ENCODE data around the gene LYZL6.
"Not testable (repeated sequence)": the region's sequence is repeated elsewhere in the genome, so short reads cannot be mapped to it uniquely, and the experiment has no call there.

Gene LYZL6

GRCh38 chr17:35942588-35943186, 826 bp downstream of the LYZL6 start:
- Histone ChIP-seq H3K4me3 (ENCODE audit: low read length) (no peak overlapping the region), H3K4me2 (ENCODE audit: low read length) (no peak overlapping the region), H3K27me3 (ENCODE audit: control insufficient read depth, insufficient read depth, low read length) (peaks cover 4% of the 10 kb centered on the region), H3K9me3 (replicated peaks; ENCODE audit: low read length) (no peaks in the 10 kb centered on the region), H3K36me3 (ENCODE audit: insufficient read depth, low read length) (no peaks in the 10 kb centered on the region), H3K4me1 (ENCODE audit: control insufficient read depth, insufficient read depth, low read length) (no peaks in the 10 kb centered on the region), H3K9ac (ENCODE audit: low read depth, low read length) (no peak overlapping the region)

- not testable (repeated sequence) for H3K9me3 ChIP-seq (replicated peaks; ENCODE audit: low read length); H3K36me3 ChIP-seq (ENCODE audit: insufficient read depth, low read length); H3K4me3 ChIP-seq (ENCODE audit: low read length); H3K9ac ChIP-seq (ENCODE audit: low read depth, low read length); H3K4me2 ChIP-seq (ENCODE audit: low read length); H3K4me1 ChIP-seq (ENCODE audit: control insufficient read depth, insufficient read depth, low read length)
- peaks cover 14% of the 10 kb centered on the region for H3K27me3 ChIP-seq (ENCODE audit: control insufficient read depth, insufficient read depth, low read length)
These were observed 5.0 kb downstream of the LYZL6 start for GRCh38 chr17:35938492-35938891.

DNA sequence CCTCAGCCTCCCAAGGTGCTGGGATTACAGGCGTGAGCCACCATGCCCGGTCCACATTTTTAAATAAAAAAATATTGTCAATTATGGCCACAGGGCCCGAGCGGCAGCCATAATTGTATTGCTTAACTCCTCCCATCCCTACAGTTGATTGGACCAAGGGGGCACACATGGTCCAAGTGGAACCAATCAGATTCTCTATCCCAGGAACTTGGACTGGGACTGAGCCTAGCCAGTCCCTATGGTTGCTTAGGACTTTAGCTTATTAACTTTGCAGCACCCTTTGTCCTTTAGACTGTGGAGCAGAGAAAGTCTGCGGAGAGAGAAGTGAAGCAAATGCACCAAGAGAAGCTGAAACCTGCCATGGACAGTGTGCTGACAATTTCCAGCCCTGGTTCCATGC, 7.5 kb downstream of the LYZL6 start:
- no peak overlapping the region for H3K9ac ChIP-seq (ENCODE audit: low read depth, low read length)
- peaks cover 10% of the 10 kb centered on the region for H3K27me3 ChIP-seq (ENCODE audit: control insufficient read depth, insufficient read depth, low read length)
- H3K9me3 ChIP-seq (replicated peaks; ENCODE audit: low read length), result no peaks in the 10 kb centered on the region

GRCh38 chr17:35934760-35935159, 8.8 kb downstream of the LYZL6 start:
- H3K36me3 ChIP-seq (ENCODE audit: insufficient read depth, low read length), result no peaks in the 10 kb centered on the region
- peaks cover 14% of the 10 kb centered on the region for H3K27me3 ChIP-seq (ENCODE audit: control insufficient read depth, insufficient read depth, low read length)
- peaks cover 14% of the 10 kb centered on the region for H3K4me1 ChIP-seq (ENCODE audit: control insufficient read depth, insufficient read depth, low read length)
- no peak overlapping the region for H3K4me3 ChIP-seq (ENCODE audit: low read length)
- H3K9me3 ChIP-seq (replicated peaks; ENCODE audit: low read length), result no peaks in the 10 kb centered on the region
- no peak overlapping the region for H3K9ac ChIP-seq (ENCODE audit: low read depth, low read length)
- H3K4me2 ChIP-seq (ENCODE audit: low read length), result no peak overlapping the region

More for the DNA sequence above, 7.5 kb downstream of the LYZL6 start:
- no peak overlapping the region for H3K4me2 ChIP-seq (ENCODE audit: low read length)
- no peak overlapping the region for H3K4me3 ChIP-seq (ENCODE audit: low read length)
- H3K36me3 ChIP-seq (ENCODE audit: insufficient read depth, low read length), result no peaks in the 10 kb centered on the region
- H3K4me1 ChIP-seq (ENCODE audit: control insufficient read depth, insufficient read depth, low read length), result peaks cover 4% of the 10 kb centered on the region

DNA sequence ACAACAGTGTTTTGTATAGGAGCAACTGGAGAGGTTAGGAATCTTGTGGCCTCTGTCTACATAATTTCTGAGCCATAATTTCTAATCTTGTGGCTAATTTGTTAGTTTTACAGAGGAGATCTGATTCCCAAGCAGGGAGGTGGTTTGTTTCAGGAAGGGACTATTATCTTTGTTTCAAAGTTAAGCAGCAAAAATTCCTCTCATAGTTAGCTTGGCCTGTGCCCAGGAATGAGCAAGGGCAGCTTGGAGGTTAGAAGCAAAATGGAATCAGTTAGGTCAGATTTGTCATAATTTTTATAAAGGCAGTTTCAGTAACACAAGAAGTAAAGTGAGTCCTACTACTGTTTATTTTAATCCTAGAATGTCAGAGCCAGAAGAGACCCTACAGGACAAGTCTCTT, 10.9 kb downstream of the LYZL6 start:
- H3K36me3 ChIP-seq (ENCODE audit: insufficient read depth, low read length), result no peaks in the 10 kb centered on the region

GRCh38 chr17:35931794-35932425, 11.6 kb downstream of the LYZL6 start:
- H3K4me2 ChIP-seq (ENCODE audit: low read length), result no peak overlapping the region
- no peak overlapping the region for H3K9ac ChIP-seq (ENCODE audit: low read depth, low read length)
- H3K4me1 ChIP-seq (ENCODE audit: control insufficient read depth, insufficient read depth, low read length), result peaks cover 14% of the 10 kb centered on the region
- H3K9me3 ChIP-seq (replicated peaks; ENCODE audit: low read length), result no peaks in the 10 kb centered on the region
- no peaks in the 10 kb centered on the region for H3K36me3 ChIP-seq (ENCODE audit: insufficient read depth, low read length)
- peaks cover 10% of the 10 kb centered on the region for H3K27me3 ChIP-seq (ENCODE audit: control insufficient read depth, insufficient read depth, low read length)
- H3K4me3 ChIP-seq (ENCODE audit: low read length), result no peak overlapping the region

More for the DNA sequence above, 10.9 kb downstream of the LYZL6 start:
- H3K9ac ChIP-seq (ENCODE audit: low read depth, low read length), result no peak overlapping the region
- H3K4me1 ChIP-seq (ENCODE audit: control insufficient read depth, insufficient read depth, low read length), result peaks cover 14% of the 10 kb centered on the region
- no peak overlapping the region for H3K4me3 ChIP-seq (ENCODE audit: low read length)
- H3K9me3 ChIP-seq (replicated peaks; ENCODE audit: low read length), result no peaks in the 10 kb centered on the region
- no peak overlapping the region for H3K4me2 ChIP-seq (ENCODE audit: low read length)
- H3K27me3 ChIP-seq (ENCODE audit: control insufficient read depth, insufficient read depth, low read length), result peaks cover 14% of the 10 kb centered on the region

GRCh38 chr17:35930211-35931065, 13.1 kb downstream of the LYZL6 start, which contains the start of gene RDM1:
Gene RDM1, minus strand, starts transcription at chr17:35930773. Its CDS starts 46 bp downstream, at chr17:35930727.
- no peaks in the 10 kb centered on the region for H3K9me3 ChIP-seq (replicated peaks; ENCODE audit: low read length)

DNA sequence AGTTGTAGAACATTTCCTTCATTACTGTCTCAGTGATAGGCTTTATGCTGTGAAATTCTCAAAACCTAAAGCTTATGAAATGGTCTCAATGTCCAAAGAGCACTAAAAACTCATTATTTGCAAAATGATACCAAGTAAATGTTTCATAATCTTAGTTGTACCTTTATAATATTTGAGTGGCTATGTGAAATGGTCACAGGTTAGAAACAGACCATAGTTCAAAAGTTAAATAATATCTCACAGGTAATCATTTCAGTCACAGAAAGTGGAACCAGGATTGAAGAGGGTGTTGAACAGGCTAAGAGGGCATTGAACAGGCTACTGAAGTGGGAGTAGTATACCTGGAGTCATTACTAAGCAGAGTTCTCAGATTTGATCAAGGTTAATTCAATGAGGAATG, 15.8 kb downstream of the LYZL6 start:
- H3K9me3 ChIP-seq (replicated peaks; ENCODE audit: low read length), result no peaks in the 10 kb centered on the region
- no peak overlapping the region for H3K4me2 ChIP-seq (ENCODE audit: low read length)
- no peak overlapping the region for H3K9ac ChIP-seq (ENCODE audit: low read depth, low read length)
- no peak overlapping the region for H3K4me3 ChIP-seq (ENCODE audit: low read length)
- H3K4me1 ChIP-seq (ENCODE audit: control insufficient read depth, insufficient read depth, low read length), result peaks cover 14% of the 10 kb centered on the region
- peaks cover 4% of the 10 kb centered on the region for H3K27me3 ChIP-seq (ENCODE audit: control insufficient read depth, insufficient read depth, low read length)
- H3K36me3 ChIP-seq (ENCODE audit: insufficient read depth, low read length), result no peaks in the 10 kb centered on the region

More at GRCh38 chr17:35930211-35931065, 13.1 kb downstream of the LYZL6 start, which contains the start of gene RDM1:
- Histone ChIP-seq H3K4me1 (ENCODE audit: control insufficient read depth, insufficient read depth, low read length) (peaks cover 14% of the 10 kb centered on the region), H3K36me3 (ENCODE audit: insufficient read depth, low read length) (no peaks in the 10 kb centered on the region), H3K9ac (ENCODE audit: low read depth, low read length) (no peak within 1 kb of the TSS), H3K4me2 (ENCODE audit: low read length) (peak within 1 kb of the TSS; percentile 84), H3K4me3 (ENCODE audit: low read length) (peak within 1 kb of the TSS; percentile 68), H3K27me3 (ENCODE audit: control insufficient read depth, insufficient read depth, low read length) (peaks cover 10% of the 10 kb centered on the region)

GRCh38 chr17:35923609-35924114, 19.9 kb downstream of the LYZL6 start:
- Histone ChIP-seq H3K4me2 (ENCODE audit: low read length) (no peak overlapping the region), H3K4me3 (ENCODE audit: low read length) (no peak overlapping the region), H3K9ac (ENCODE audit: low read depth, low read length) (no peak overlapping the region), H3K9me3 (replicated peaks; ENCODE audit: low read length) (no peaks in the 10 kb centered on the region), H3K36me3 (ENCODE audit: insufficient read depth, low read length) (no peaks in the 10 kb centered on the region), H3K27me3 (ENCODE audit: control insufficient read depth, insufficient read depth, low read length) (no peaks in the 10 kb centered on the region), H3K4me1 (ENCODE audit: control insufficient read depth, insufficient read depth, low read length) (no peaks in the 10 kb centered on the region)

GRCh38 chr17:35920229-35920628, 23.3 kb downstream of the LYZL6 start:
- no peaks in the 10 kb centered on the region for H3K9me3 ChIP-seq (replicated peaks; ENCODE audit: low read length)
- H3K9ac ChIP-seq (ENCODE audit: low read depth, low read length), result no peak overlapping the region
- H3K36me3 ChIP-seq (ENCODE audit: insufficient read depth, low read length), result no peaks in the 10 kb centered on the region
- H3K4me1 ChIP-seq (ENCODE audit: control insufficient read depth, insufficient read depth, low read length), result no peaks in the 10 kb centered on the region
- H3K4me3 ChIP-seq (ENCODE audit: low read length), result no peak overlapping the region
- no peaks in the 10 kb centered on the region for H3K27me3 ChIP-seq (ENCODE audit: control insufficient read depth, insufficient read depth, low read length)
- H3K4me2 ChIP-seq (ENCODE audit: low read length), result no peak overlapping the region

GRCh38 chr17:35918665-35919064, 24.8 kb downstream of the LYZL6 start:
- Histone ChIP-seq H3K4me3 (ENCODE audit: low read length) (no peak overlapping the region), H3K4me2 (ENCODE audit: low read length) (no peak overlapping the region), H3K9me3 (replicated peaks; ENCODE audit: low read length) (no peaks in the 10 kb centered on the region), H3K27me3 (ENCODE audit: control insufficient read depth, insufficient read depth, low read length) (peaks cover 4% of the 10 kb centered on the region), H3K9ac (ENCODE audit: low read depth, low read length) (no peak overlapping the region), H3K36me3 (ENCODE audit: insufficient read depth, low read length) (no peaks in the 10 kb centered on the region), H3K4me1 (ENCODE audit: control insufficient read depth, insufficient read depth, low read length) (no peaks in the 10 kb centered on the region)

Measured in skeletal muscle satellite cell (primary cell).